ENCODE data around the gene P3H3.

- no peak for TF ChIP-seq CTCF (optimal IDR thresholded peaks at IDR 0.05 in 1 of 3, IDR thresholded peaks at IDR 0.05 in 1 of 3, conservative IDR thresholded peaks at IDR 0.05 in 1 of 3; ENCODE audit: extremely low read depth in 1 of 3, insufficient read depth in 2 of 3, low read length in 3 of 3)
- TF ChIP-seq EZH2 (IDR thresholded peaks at IDR 0.05; ENCODE audit: low read length), result no peak
These were observed 4.0 kb upstream of the P3H3 start for GRCh38 chr12:6824085-6824775.

All from keratinocyte (primary cell).